ENCODE results near the gene PDCD2L. TPM values are rescaled to one million over a fixed set of nuclear protein-coding genes. Genes with fewer than 3 reads are reported as not detected.

Gene PDCD2L
- total and polyA plus RNA-seq, 9 of the 15 experiments (the other 6 are each of a cell fraction or from before 2014, with no cell fraction given) = 12.1 to 68.5 (median 56.3) TPM

DNA sequence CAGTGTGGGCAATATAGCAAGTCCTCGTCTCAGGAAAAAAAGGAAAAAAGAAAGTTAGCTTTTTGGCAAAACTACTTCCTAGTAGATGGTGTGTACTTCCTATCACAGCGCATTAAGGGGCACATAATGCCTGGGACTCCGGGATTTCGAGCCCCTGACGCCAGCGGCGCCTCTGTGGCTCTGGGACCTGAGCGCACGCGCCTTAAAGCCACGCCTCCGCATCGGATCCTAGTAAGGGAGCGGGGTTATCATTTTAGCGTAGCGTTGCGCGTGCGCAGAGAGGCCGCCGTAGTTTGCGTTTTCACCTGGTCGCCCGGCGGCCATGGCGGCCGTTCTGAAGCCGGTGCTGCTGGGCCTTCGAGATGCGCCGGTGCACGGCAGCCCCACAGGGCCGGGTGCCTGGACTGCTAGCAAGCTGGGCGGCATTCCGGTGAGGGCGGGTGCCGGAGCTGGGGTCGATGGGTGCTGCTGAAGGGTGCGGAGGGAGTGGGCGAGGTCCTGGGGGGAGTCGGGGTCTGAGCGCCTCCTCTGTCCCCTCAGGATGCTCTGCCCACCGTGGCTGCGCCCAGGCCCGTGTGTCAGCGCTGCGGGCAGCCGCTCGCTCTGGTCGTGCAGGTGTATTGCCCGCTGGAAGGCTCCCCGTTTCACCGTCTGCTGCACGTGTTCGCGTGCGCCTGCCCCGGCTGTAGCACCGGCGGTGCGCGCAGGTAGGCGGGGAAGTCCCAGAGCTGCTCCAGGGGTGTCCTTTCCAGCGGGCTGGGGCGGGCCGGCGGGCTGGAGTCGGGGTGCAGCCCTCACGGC, at the start of gene PDCD2L (continued):
- TF ChIP-seq CHD1 (IDR thresholded peaks at IDR 0.05; ENCODE audit: low read length) = no peak
- TF ChIP-seq NELFE (IDR thresholded peaks at IDR 0.05; ENCODE audit: insufficient read depth, insufficient read length) = no peak
- TF ChIP-seq, protein P1, sequence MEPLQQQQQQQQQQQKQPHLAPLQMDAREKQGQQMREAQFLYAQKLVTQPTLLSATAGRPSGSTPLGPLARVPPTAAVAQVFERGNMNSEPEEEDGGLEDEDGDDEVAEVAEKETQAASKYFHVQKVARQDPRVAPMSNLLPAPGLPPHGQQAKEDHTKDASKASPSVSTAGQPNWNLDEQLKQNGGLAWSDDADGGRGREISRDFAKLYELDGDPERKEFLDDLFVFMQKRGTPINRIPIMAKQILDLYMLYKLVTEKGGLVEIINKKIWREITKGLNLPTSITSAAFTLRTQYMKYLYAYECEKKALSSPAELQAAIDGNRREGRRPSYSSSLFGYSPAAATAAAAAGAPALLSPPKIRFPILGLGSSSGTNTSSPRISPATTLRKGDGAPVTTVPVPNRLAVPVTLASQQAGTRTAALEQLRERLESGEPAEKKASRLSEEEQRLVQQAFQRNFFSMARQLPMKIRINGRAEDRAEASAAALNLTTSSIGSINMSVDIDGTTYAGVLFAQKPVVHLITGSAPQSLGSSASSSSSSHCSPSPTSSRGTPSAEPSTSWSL (CRISPR knock-in tag; IDR thresholded peaks at IDR 0.05; ENCODE audit: borderline replicate concordance) = no peak
- no peak for TF ChIP-seq SRSF1 (IDR thresholded peaks at IDR 0.05; ENCODE audit: low read depth, low read length)
- TF ChIP-seq BACH1 (tag; IDR thresholded peaks at IDR 0.05) = no peak
- TF ChIP-seq PCBP1 (IDR thresholded peaks at IDR 0.05; ENCODE audit: low read depth, low read length, poor library complexity, severe bottlenecking) = peak; percentile 29
- no peak for TF ChIP-seq TAL1 (IDR thresholded peaks at IDR 0.05)
- no peak for TF ChIP-seq NR4A1 (CRISPR knock-in tag; IDR thresholded peaks at IDR 0.05)
- no peak for TF ChIP-seq NR4A1 (tag; IDR thresholded peaks at IDR 0.05)
- no peak for TF ChIP-seq RBM39 (optimal IDR thresholded peaks at IDR 0.05; ENCODE audit: low read depth, low read length)
- no peak for TF ChIP-seq DACH1 (IDR thresholded peaks at IDR 0.05; ENCODE audit: partially characterized antibody)
- TF ChIP-seq, protein P2, sequence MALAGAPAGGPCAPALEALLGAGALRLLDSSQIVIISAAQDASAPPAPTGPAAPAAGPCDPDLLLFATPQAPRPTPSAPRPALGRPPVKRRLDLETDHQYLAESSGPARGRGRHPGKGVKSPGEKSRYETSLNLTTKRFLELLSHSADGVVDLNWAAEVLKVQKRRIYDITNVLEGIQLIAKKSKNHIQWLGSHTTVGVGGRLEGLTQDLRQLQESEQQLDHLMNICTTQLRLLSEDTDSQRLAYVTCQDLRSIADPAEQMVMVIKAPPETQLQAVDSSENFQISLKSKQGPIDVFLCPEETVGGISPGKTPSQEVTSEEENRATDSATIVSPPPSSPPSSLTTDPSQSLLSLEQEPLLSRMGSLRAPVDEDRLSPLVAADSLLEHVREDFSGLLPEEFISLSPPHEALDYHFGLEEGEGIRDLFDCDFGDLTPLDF (CRISPR knock-in tag; IDR thresholded peaks at IDR 0.05) = no peak; the same call in 1 of the 2 replicates
- TF ChIP-seq TCFL5 (CRISPR knock-in tag; conservative IDR thresholded peaks at IDR 0.05) = no peak
- TF ChIP-seq, protein P3, sequence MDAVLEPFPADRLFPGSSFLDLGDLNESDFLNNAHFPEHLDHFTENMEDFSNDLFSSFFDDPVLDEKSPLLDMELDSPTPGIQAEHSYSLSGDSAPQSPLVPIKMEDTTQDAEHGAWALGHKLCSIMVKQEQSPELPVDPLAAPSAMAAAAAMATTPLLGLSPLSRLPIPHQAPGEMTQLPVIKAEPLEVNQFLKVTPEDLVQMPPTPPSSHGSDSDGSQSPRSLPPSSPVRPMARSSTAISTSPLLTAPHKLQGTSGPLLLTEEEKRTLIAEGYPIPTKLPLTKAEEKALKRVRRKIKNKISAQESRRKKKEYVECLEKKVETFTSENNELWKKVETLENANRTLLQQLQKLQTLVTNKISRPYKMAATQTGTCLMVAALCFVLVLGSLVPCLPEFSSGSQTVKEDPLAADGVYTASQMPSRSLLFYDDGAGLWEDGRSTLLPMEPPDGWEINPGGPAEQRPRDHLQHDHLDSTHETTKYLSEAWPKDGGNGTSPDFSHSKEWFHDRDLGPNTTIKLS (IDR thresholded peaks at IDR 0.05; ENCODE audit: borderline replicate concordance, low read depth) = peak; percentile 61; the same call in 1 of the 2 replicates
- TF ChIP-seq, protein P4, sequence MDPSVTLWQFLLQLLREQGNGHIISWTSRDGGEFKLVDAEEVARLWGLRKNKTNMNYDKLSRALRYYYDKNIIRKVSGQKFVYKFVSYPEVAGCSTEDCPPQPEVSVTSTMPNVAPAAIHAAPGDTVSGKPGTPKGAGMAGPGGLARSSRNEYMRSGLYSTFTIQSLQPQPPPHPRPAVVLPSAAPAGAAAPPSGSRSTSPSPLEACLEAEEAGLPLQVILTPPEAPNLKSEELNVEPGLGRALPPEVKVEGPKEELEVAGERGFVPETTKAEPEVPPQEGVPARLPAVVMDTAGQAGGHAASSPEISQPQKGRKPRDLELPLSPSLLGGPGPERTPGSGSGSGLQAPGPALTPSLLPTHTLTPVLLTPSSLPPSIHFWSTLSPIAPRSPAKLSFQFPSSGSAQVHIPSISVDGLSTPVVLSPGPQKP (CRISPR knock-in tag; IDR thresholded peaks at IDR 0.05) = no peak
- peak; percentile 87 for TF ChIP-seq CXXC5 (CRISPR knock-in tag; IDR thresholded peaks at IDR 0.05)
- TF ChIP-seq MAFF (IDR thresholded peaks at IDR 0.05; ENCODE audit: low read length) = no peak
- TF ChIP-seq ETV1 (tag; conservative IDR thresholded peaks at IDR 0.05; ENCODE audit: low read depth) = no peak
- peak in 1 of 2 experiments; percentile 33; a peak in 1 of 4 replicates for TF ChIP-seq SRF (CRISPR knock-in tag; IDR thresholded peaks at IDR 0.05)
- no peak for TF ChIP-seq KHSRP (IDR thresholded peaks at IDR 0.05)
- TF ChIP-seq ILF3 (IDR thresholded peaks at IDR 0.05; ENCODE audit: borderline replicate concordance) = no peak
- TF ChIP-seq MEF2A (IDR thresholded peaks at IDR 0.05; ENCODE audit: control insufficient read depth, low read depth, low read length) = no peak
- TF ChIP-seq ZNF274 (IDR thresholded peaks at IDR 0.05; ENCODE audit: borderline replicate concordance, low read depth, low read length) = no peak
- TF ChIP-seq KAT8 (IDR thresholded peaks at IDR 0.05; ENCODE audit: low read depth) = no peak

Measured in K562 (cell line).